HepG2 (cell line): Measurements from ENCODE around the gene CD248. TPM values are rescaled to one million over a fixed set of nuclear protein-coding genes. Genes with fewer than 3 reads are reported as not detected.

Experiments used
- ARID5B ChIP-seq: IDR thresholded peaks from 2 replicates; pipeline ENCODE4 v1.4.0; 2020; ENCODE audit warnings: mild to moderate bottlenecking, missing genetic modification reagents
- DMAP1 ChIP-seq: IDR thresholded peaks from 2 replicates; pipeline ENCODE4 v1.6.1; 2016
- FOXP4 ChIP-seq: sonication (generic); formaldehyde crosslinking; IDR thresholded peaks from 2 replicates; pipeline ENCODE4 v1.4.0; 2020; ENCODE audit warnings: missing genetic modification reagents
- IKZF1 ChIP-seq: fragments of 450-650 bp; IDR thresholded peaks from 2 replicates; pipeline ENCODE4 v1.7.1; 2016
- KDM4B ChIP-seq: sonication (generic); formaldehyde crosslinking; IDR thresholded peaks from 2 replicates; pipeline ENCODE4 v1.4.0; 2020; ENCODE audit warnings: missing genetic modification reagents
- KLF6 ChIP-seq: IDR thresholded peaks from 2 replicates; pipeline ENCODE4 v1.8.0; 2016; ENCODE audit warnings: missing biosample characterization, missing genetic modification reagents
- MATR3 ChIP-seq: sonication (generic); formaldehyde crosslinking; IDR thresholded peaks from 2 replicates; pipeline ENCODE4 v1.4.0; 2020; ENCODE audit warnings: missing genetic modification reagents
- MED13 ChIP-seq: sonication (generic); formaldehyde crosslinking; IDR thresholded peaks from 2 replicates; pipeline ENCODE4 v1.5.0; 2020; ENCODE audit warnings: missing genetic modification reagents
- SRF ChIP-seq: IDR thresholded peaks from 2 replicates; pipeline ENCODE4 v1.6.1; 2011; ENCODE audit warnings: mild to moderate bottlenecking, low read depth, low read length, moderate library complexity
- TGIF2 ChIP-seq: IDR thresholded peaks from 2 replicates; pipeline ENCODE4 v1.6.1; 2016; ENCODE audit warnings: control low read depth, missing compliant biosample characterization
- ZFP90 ChIP-seq: sonication (generic); formaldehyde crosslinking; IDR thresholded peaks from 2 replicates; pipeline ENCODE4 v1.8.0; 2022; ENCODE audit warnings: missing genetic modification reagents, mild to moderate bottlenecking, inconsistent platforms, borderline replicate concordance
- ZKSCAN8 ChIP-seq: IDR thresholded peaks from 2 replicates; pipeline ENCODE4 v1.6.1; 2016; ENCODE audit warnings: borderline replicate concordance, missing genetic modification reagents, missing compliant biosample characterization
- ZNF276 ChIP-seq: sonication (generic); formaldehyde crosslinking; IDR thresholded peaks from 2 replicates; pipeline ENCODE4 v1.4.0; 2020; ENCODE audit warnings: mild to moderate bottlenecking, low read depth, missing genetic modification reagents
- ZNF33A ChIP-seq: sonication (generic); formaldehyde crosslinking; IDR thresholded peaks from 2 replicates; pipeline ENCODE4 v1.5.1; 2020; ENCODE audit warnings: missing genetic modification reagents, mild to moderate bottlenecking, moderate library complexity, borderline replicate concordance
- ZNF383 ChIP-seq: sonication (generic); formaldehyde crosslinking; IDR thresholded peaks from 2 replicates; pipeline ENCODE4 v1.4.0; 2020; ENCODE audit warnings: missing genetic modification reagents, mild to moderate bottlenecking, borderline replicate concordance
- ZNF501 ChIP-seq: sonication (generic); formaldehyde crosslinking; IDR thresholded peaks from 2 replicates; pipeline ENCODE4 v1.5.1; 2020; ENCODE audit warnings: mild to moderate bottlenecking, moderate library complexity, missing genetic modification reagents
- ZNF589 ChIP-seq: sonication (generic); formaldehyde crosslinking; conservative IDR thresholded peaks from 2 replicates; pipeline ENCODE4 v1.8.0; 2022; ENCODE audit warnings: mild to moderate bottlenecking, moderate library complexity, missing genetic modification reagents
- ZNF83 ChIP-seq: sonication (generic); formaldehyde crosslinking; IDR thresholded peaks from 2 replicates; pipeline ENCODE4 v1.4.0; 2020; ENCODE audit warnings: missing genetic modification reagents, mild to moderate bottlenecking, borderline replicate concordance
- polyA plus RNA-seq, 8 experiments: library from polyadenylated mRNA; depleted of rRNA in 3 of 8; stranded (reverse) in 7 of 8; unstranded in 1 of 8; fragments of >200 nt; fragmentation: Illumina TruSeq in 4 of 8; extraction: Trizol in 4 of 8; gene quantifications; 2 replicates each; pipeline versions ENCODE4 v1.2.1 to v1.2.3, GENCODE V29; 2011 to 2016; ENCODE audit warnings: low read depth in 4 of 8, missing spikeins in 1 of 8, mixed read lengths in 1 of 8; ENCODE audit not compliant: insufficient read depth in 1 of 8
- total RNA-seq, 5 experiments: library from RNA; depleted of rRNA; stranded (reverse); fragments of >200 nt; fragmentation: Illumina TruSeq; extraction: Trizol; gene quantifications; 2 replicates each; pipeline ENCODE4 v1.2.3, GENCODE V29; 2016; ENCODE audit warnings: low read depth in 1 of 5

The CD248 gene
- total and polyA plus RNA-seq, 2 of the 13 experiments (the other 11 are each of a cell fraction or from before 2014, with no cell fraction given): 0.25 to 0.35 TPM

GRCh38 chr11:66328302-66329144 lies 11.7 kb upstream of the CD248 start (continued):
- TF ChIP-seq FOXP4 (CRISPR knock-in tag) (peak; percentile 74), ZFP90 (CRISPR knock-in tag) (peak; percentile 77; the same call in 1 of the 2 replicates), IKZF1 (no peak), ZNF501 (CRISPR knock-in tag) (0 out of 2 replicates have a peak, but pooled peaks have one; percentile 64), MATR3 (CRISPR knock-in tag) (no peak), SRF (no peak), ZNF33A (CRISPR knock-in tag) (no peak), ZNF383 (no peak), TGIF2 (0 out of 2 replicates have a peak, but pooled peaks have one; percentile 42), ARID5B (peak; percentile 57), ZNF589 (CRISPR knock-in tag) (0 out of 2 replicates have a peak, but pooled peaks have one; percentile 68), KDM4B (CRISPR knock-in tag) (peak; percentile 89), DMAP1 (peak; percentile 90), MED13 (CRISPR knock-in tag) (0 out of 2 replicates have a peak, but pooled peaks have one; percentile 25), ZNF276 (CRISPR knock-in tag) (0 out of 2 replicates have a peak, but pooled peaks have one; percentile 28), ZKSCAN8 (CRISPR knock-in tag) (peak; percentile 72), ZNF83 (CRISPR knock-in tag) (no peak), KLF6 (CRISPR knock-in tag) (peak; percentile 89)
